Testis (tissue), 3 donors: ENCODE measurements around the gene SLC9B2. TPM values are rescaled to one million over a fixed set of nuclear protein-coding genes. Genes with fewer than 3 reads are reported as not detected.
A peak's percentile ranks its signal among the peaks of the same experiment; 100 is the strongest.
"Not testable (repeated sequence)": the region's sequence is repeated elsewhere in the genome, so short reads cannot be mapped to it uniquely, and the experiment has no call there.

Source experiments
- DNase-seq: peaks from one replicate; pipeline ENCODE4 v3.0.0-alpha.2; 2019
- H3K27ac ChIP-seq, 2 donors: fragments of 200-600 bp; sonication (generic); one replicate each; pipeline ENCODE4 v1.5.1; 2019
- H3K27me3 ChIP-seq: fragments of 200-600 bp; sonication (generic); one replicate; pipeline ENCODE4 v1.5.1; 2019
- H3K36me3 ChIP-seq: fragments of 200-600 bp; sonication (generic); one replicate; pipeline ENCODE4 v1.5.1; 2017; ENCODE audit warnings: low read depth; ENCODE audit errors: missing control alignments
- H3K4me1 ChIP-seq: fragments of 200-600 bp; sonication (generic); one replicate; pipeline ENCODE4 v1.5.1; 2019
- H3K4me3 ChIP-seq, 2 donors: fragments of 200-600 bp; sonication (generic); one replicate each; pipeline ENCODE4 v1.5.1; 2017 to 2019
- H3K9me3 ChIP-seq: fragments of 200-600 bp; sonication (generic); one replicate; pipeline ENCODE4 v1.5.1; 2017
- CTCF ChIP-seq, 3 experiments: fragments of 450-650 bp in 2 of 3; fragments of 200-600 bp in 1 of 3; sonication (generic) in 1 of 3; IDR thresholded peaks; one replicate each; pipeline ENCODE4 v1.5.1; 2016 to 2019; ENCODE audit warnings: antibody characterized with exemption in 3 of 3, mild to moderate bottlenecking in 2 of 3, moderate library complexity in 1 of 3
- POLR2A ChIP-seq: fragments of 450-650 bp; IDR thresholded peaks from one replicate; pipeline ENCODE4 v1.6.1; 2017; ENCODE audit warnings: antibody characterized with exemption, mild to moderate bottlenecking, moderate library complexity
- WGBS, 2 donors: methylation state at CpG; one replicate each; pipeline ENCODE4 v1.1.5; 2018; 5-methylcytosine and 5-hydroxymethylcytosine counted together
- intact Hi-C: fragments of 100-400 bp; cut with DNase I; formaldehyde crosslinking; loops from one replicate; pipeline ENCODE4 v1.15.1; 2023; ENCODE audit warnings: low total_unique reads
- polyA plus RNA-seq: library from polyadenylated mRNA; stranded (reverse); fragments of 350-450 nt; fragmentation: Illumina TruSeq; extraction: RNeasy Lipid Tissue Mini Kit (QIAGEN cat#74804); gene quantifications from one replicate; pipeline ENCODE4 v1.2.3, GENCODE V29; 2014; ENCODE audit warnings: low read depth, low replicate concordance; ENCODE audit not compliant: insufficient read depth
- total RNA-seq, 2 donors: library from RNA; depleted of rRNA; stranded (reverse); fragments of >200 nt; gene quantifications; one replicate each; pipeline ENCODE4 v1.2.3, GENCODE V29; 2016

The SLC9B2 gene
- total and polyA plus RNA-seq, 3 donors from 2014 or later: 9.7 to 14.6 (median 10.2) TPM

- TF ChIP-seq CTCF (IDR thresholded peaks at IDR 0.05) (no peak), POLR2A (no peak)
- H3K27me3 ChIP-seq: no peaks in the 10 kb centered on the region
- H3K9me3 ChIP-seq: no peaks in the 10 kb centered on the region
- no peak overlapping the region for H3K4me3 ChIP-seq
- H3K27ac ChIP-seq: peak overlapping the region; percentile 46 to 73
- DNase-seq: no peak
- H3K4me1 ChIP-seq: peaks cover 22% of the 10 kb centered on the region
- no peaks in the 10 kb centered on the region for H3K36me3 ChIP-seq
- WGBS, 2 donors: 90 to 100% methylated on average over 1 of the region's 1 CpG
- intact Hi-C loops: loop anchor here (10.0 kb wide), 1 partner anchor 386 kb away; no protein-coding TSS in a partner anchor
These were observed 65.8 kb downstream of the SLC9B2 start for GRCh38 chr4:103010804-103011203.

GRCh38 chr4:103008875-103009729, 67.5 kb downstream of the SLC9B2 start:
- Histone ChIP-seq H3K36me3 (no peaks in the 10 kb centered on the region), H3K27me3 (no peaks in the 10 kb centered on the region), H3K9me3 (no peaks in the 10 kb centered on the region), H3K4me1 (peaks cover 22% of the 10 kb centered on the region), H3K27ac (no peak overlapping the region), H3K4me3 (no peak overlapping the region)
- intact Hi-C loops: no loop called here
- 59 to 66% methylated on average over 15 of the region's 15 CpGs for WGBS, 2 donors
- no peak for TF ChIP-seq POLR2A
- TF ChIP-seq CTCF (IDR thresholded peaks at IDR 0.05): peak; percentile 28 to 61 (median 58)
- DNase-seq: peak; percentile 16

DNA sequence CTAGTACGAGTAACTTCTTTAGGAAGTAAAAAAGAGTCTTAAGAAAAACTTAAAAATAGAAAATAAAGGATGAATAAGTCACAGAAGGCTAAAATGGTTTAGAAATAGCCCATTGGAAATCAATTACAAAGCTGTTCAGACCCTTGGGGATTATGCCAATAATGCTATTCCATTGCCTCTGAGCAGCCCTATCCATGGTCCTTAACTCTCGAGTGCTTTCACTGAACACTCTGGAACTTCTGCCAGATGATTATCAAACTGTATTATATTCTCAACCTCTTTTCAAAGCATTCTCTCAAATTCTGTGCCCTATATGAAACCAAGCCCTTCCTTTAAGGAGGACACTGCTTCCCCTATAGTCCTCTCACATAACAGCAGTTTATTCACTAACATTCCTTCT, 74.0 kb downstream of the SLC9B2 start:
- Histone ChIP-seq H3K4me1 (no peaks in the 10 kb centered on the region), H3K36me3 (no peaks in the 10 kb centered on the region), H3K27ac (no peak overlapping the region), H3K9me3 (no peaks in the 10 kb centered on the region), H3K27me3 (no peaks in the 10 kb centered on the region), H3K4me3 (no peak overlapping the region)
- DNase-seq: no peak
- intact Hi-C loops: no loop called here
- no peak for TF ChIP-seq CTCF (IDR thresholded peaks at IDR 0.05)
- no peak for TF ChIP-seq POLR2A
- 76 to 80% methylated on average over 2 of the region's 2 CpGs for WGBS, 2 donors

GRCh38 chr4:102994803-102995202, 81.8 kb downstream of the SLC9B2 start:
- TF ChIP-seq CTCF (IDR thresholded peaks at IDR 0.05) (no peak), POLR2A (no peak)
- H3K4me3 ChIP-seq: no peak overlapping the region
- WGBS, 2 donors: 82 to 93% methylated on average over 1 of the region's 1 CpG
- DNase-seq: no peak
- H3K27ac ChIP-seq: no peak overlapping the region
- no peaks in the 10 kb centered on the region for H3K27me3 ChIP-seq
- intact Hi-C loops: no loop called here
- H3K4me1 ChIP-seq: no peaks in the 10 kb centered on the region
- H3K9me3 ChIP-seq: no peaks in the 10 kb centered on the region
- no peaks in the 10 kb centered on the region for H3K36me3 ChIP-seq

DNA sequence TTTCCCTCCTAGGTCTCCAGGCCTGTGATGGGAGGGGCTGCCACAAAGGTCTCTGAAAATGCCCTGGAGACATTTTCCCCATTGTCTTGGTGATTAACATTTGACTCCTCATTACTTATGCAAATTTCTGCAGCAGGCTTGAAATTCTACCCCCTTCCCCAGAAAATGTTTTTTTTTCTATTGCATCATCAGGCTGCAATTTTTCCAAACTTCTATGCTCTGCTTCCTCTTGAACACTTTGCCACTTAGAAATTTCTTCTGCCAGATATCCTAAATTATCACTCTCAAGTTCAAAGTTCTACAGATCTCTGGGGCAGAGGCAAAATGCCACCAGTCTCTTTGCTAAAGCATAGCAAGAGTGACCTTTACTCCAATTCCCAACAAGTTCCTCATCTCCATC, 82.6 kb downstream of the SLC9B2 start:
- H3K4me1 ChIP-seq, H3K36me3 ChIP-seq, H3K27ac ChIP-seq, DNase-seq, intact Hi-C loops, H3K27me3 ChIP-seq, H3K4me3 ChIP-seq, H3K9me3 ChIP-seq: not testable (repeated sequence)
